HUES64 (cell line): ENCODE results near the gene TARM1. TPM values are rescaled to one million over a fixed set of nuclear protein-coding genes. Genes with fewer than 3 reads are reported as not detected.

Experiments used
- H3K27ac ChIP-seq: 2 replicates; pipeline ENCODE4 v1.7.0; 2013; ENCODE audit warnings: low read depth, low read length, inconsistent platforms
- H3K27me3 ChIP-seq: 2 replicates; pipeline ENCODE4 v1.6.1; 2013; ENCODE audit warnings: mild to moderate bottlenecking, low read length; ENCODE audit not compliant: insufficient read depth
- H3K36me3 ChIP-seq: 2 replicates; pipeline ENCODE4 v1.6.1; 2013; ENCODE audit warnings: mild to moderate bottlenecking, low read length; ENCODE audit not compliant: insufficient read depth
- H3K4me1 ChIP-seq: 2 replicates; pipeline ENCODE4 v1.6.1; 2013; ENCODE audit warnings: mild to moderate bottlenecking, low read length, moderate library complexity; ENCODE audit not compliant: insufficient read depth
- H3K4me3 ChIP-seq: 2 replicates; pipeline ENCODE4 v1.5.1; 2013; ENCODE audit warnings: mild to moderate bottlenecking, low read length, moderate library complexity
- H3K9ac ChIP-seq: 2 replicates; pipeline ENCODE4 v1.6.1; 2013; ENCODE audit warnings: mild to moderate bottlenecking, low read depth, low read length
- H3K9me3 ChIP-seq: 2 replicates; pipeline ENCODE4 v1.6.1; 2013; ENCODE audit warnings: low read depth, low read length; ENCODE audit not compliant: insufficient read depth
- WGBS: fragments of 150-250, 120-280 bp; methylation state at CpG from one replicate; pipeline ENCODE4 v1.1.7; 2013; ENCODE audit warnings: missing lambda C conversion rate; 5-methylcytosine and 5-hydroxymethylcytosine counted together
- polyA plus RNA-seq, 2 experiments: library from polyadenylated mRNA; stranded (reverse); fragments of 50-300 nt; gene quantifications; one replicate each; pipeline ENCODE4 v1.2.3, GENCODE V29; 2013

Gene TARM1
- polyA plus RNA-seq (2013, experiment 1 of 2): not detected
- polyA plus RNA-seq (2013, experiment 2 of 2): not detected

GRCh38 chr19:54081032-54081431 is at the start of gene TARM1:
TSS of gene TARM1 (minus strand) at chr19:54081365. CDS start at chr19:54081340, 25 bp downstream.
- H3K9me3 ChIP-seq: peaks cover 17% of the 10 kb centered on the region; the same call in 1 of the 2 replicates
- no peaks in the 10 kb centered on the region for H3K27me3 ChIP-seq
- WGBS: 90% methylated on average over 7 of the region's 7 CpGs
- no peak within 1 kb of the TSS for H3K4me3 ChIP-seq
- H3K27ac ChIP-seq: no peak within 1 kb of the TSS
- no peaks in the 10 kb centered on the region for H3K4me1 ChIP-seq
- H3K36me3 ChIP-seq: no peaks in the 10 kb centered on the region
- no peak within 1 kb of the TSS for H3K9ac ChIP-seq

- no peaks in the 10 kb centered on the region for H3K27me3 ChIP-seq
- WGBS: 96% methylated on average over 20 of the region's 20 CpGs
Measured at GRCh38 chr19:54129617-54129996, 48.4 kb upstream of the TARM1 start.

GRCh38 chr19:54128796-54129616 is 47.8 kb upstream of the TARM1 start:
- Histone ChIP-seq H3K4me1 (no peaks in the 10 kb centered on the region), H3K27ac (no peak overlapping the region), H3K9me3 (peaks cover 5% of the 10 kb centered on the region), H3K36me3 (peaks cover 78% of the 10 kb centered on the region), H3K27me3 (no peaks in the 10 kb centered on the region), H3K9ac (no peak overlapping the region), H3K4me3 (no peak overlapping the region)
- 96% methylated on average over 41 of the region's 41 CpGs for WGBS

More at GRCh38 chr19:54129617-54129996, 48.4 kb upstream of the TARM1 start:
- H3K27ac ChIP-seq: no peak overlapping the region
- no peak overlapping the region for H3K4me3 ChIP-seq
- no peak overlapping the region for H3K9ac ChIP-seq
- H3K9me3 ChIP-seq: peaks cover 5% of the 10 kb centered on the region
- H3K4me1 ChIP-seq: no peaks in the 10 kb centered on the region
- peaks cover 72% of the 10 kb centered on the region for H3K36me3 ChIP-seq

GRCh38 chr19:54128441-54128725 is 47.2 kb upstream of the TARM1 start:
- H3K36me3 ChIP-seq: peaks cover 84% of the 10 kb centered on the region

GRCh38 chr19:54127688-54128440 is 46.7 kb upstream of the TARM1 start:
- Histone ChIP-seq H3K4me1 (no peaks in the 10 kb centered on the region), H3K4me3 (no peak overlapping the region), H3K9me3 (no peaks in the 10 kb centered on the region), H3K27me3 (no peaks in the 10 kb centered on the region), H3K27ac (no peak overlapping the region), H3K36me3 (peaks cover 87% of the 10 kb centered on the region), H3K9ac (no peak overlapping the region)
- WGBS: 92% methylated on average over 44 of the region's 44 CpGs

More at GRCh38 chr19:54128441-54128725, 47.2 kb upstream of the TARM1 start:
- no peak overlapping the region for H3K27ac ChIP-seq
- peaks cover 1% of the 10 kb centered on the region; the same call in 1 of the 2 replicates for H3K9me3 ChIP-seq
- WGBS: 93% methylated on average over 20 of the region's 20 CpGs
- H3K27me3 ChIP-seq: no peaks in the 10 kb centered on the region
- no peak overlapping the region for H3K9ac ChIP-seq
- H3K4me3 ChIP-seq: no peak overlapping the region
- no peaks in the 10 kb centered on the region for H3K4me1 ChIP-seq

GRCh38 chr19:54125713-54126112 is 44.5 kb upstream of the TARM1 start:
- H3K9me3 ChIP-seq: no peaks in the 10 kb centered on the region
- no peaks in the 10 kb centered on the region for H3K4me1 ChIP-seq
- peaks cover 88% of the 10 kb centered on the region for H3K36me3 ChIP-seq
- 96% methylated on average over 9 of the region's 9 CpGs for WGBS
- no peak overlapping the region for H3K9ac ChIP-seq
- H3K4me3 ChIP-seq: no peak overlapping the region
- H3K27me3 ChIP-seq: no peaks in the 10 kb centered on the region
- no peak overlapping the region for H3K27ac ChIP-seq

- Histone ChIP-seq H3K9me3 (no peaks in the 10 kb centered on the region), H3K27ac (no peak overlapping the region), H3K4me1 (no peaks in the 10 kb centered on the region), H3K4me3 (no peak overlapping the region), H3K27me3 (no peaks in the 10 kb centered on the region), H3K36me3 (peaks cover 95% of the 10 kb centered on the region), H3K9ac (no peak overlapping the region)
- WGBS: 94% methylated on average over 19 of the region's 19 CpGs
Measured at GRCh38 chr19:54124393-54124792, 43.2 kb upstream of the TARM1 start.

GRCh38 chr19:54123682-54124081 is 42.5 kb upstream of the TARM1 start:
- H3K9ac ChIP-seq: no peak overlapping the region
- H3K27ac ChIP-seq: no peak overlapping the region
- no peaks in the 10 kb centered on the region for H3K4me1 ChIP-seq
- H3K27me3 ChIP-seq: no peaks in the 10 kb centered on the region
- no peak overlapping the region for H3K4me3 ChIP-seq
- no peaks in the 10 kb centered on the region for H3K9me3 ChIP-seq
- 95% methylated on average over 17 of the region's 17 CpGs for WGBS
- H3K36me3 ChIP-seq: peaks cover 92% of the 10 kb centered on the region

GRCh38 chr19:54121259-54121658 is 40.1 kb upstream of the TARM1 start:
- H3K27me3 ChIP-seq: no peaks in the 10 kb centered on the region
- peaks cover 80% of the 10 kb centered on the region for H3K36me3 ChIP-seq
- no peak overlapping the region for H3K27ac ChIP-seq
- H3K4me1 ChIP-seq: no peaks in the 10 kb centered on the region
- H3K4me3 ChIP-seq: no peak overlapping the region
- WGBS: 95% methylated on average over 10 of the region's 10 CpGs
- no peaks in the 10 kb centered on the region for H3K9me3 ChIP-seq
- no peak overlapping the region for H3K9ac ChIP-seq

- peak within 1 kb of the TSS; percentile 64 for H3K4me3 ChIP-seq
- WGBS: under 1% methylated on average over 60 of the region's 60 CpGs
- no peaks in the 10 kb centered on the region for H3K27me3 ChIP-seq
- H3K9ac ChIP-seq: peak within 1 kb of the TSS; percentile 76
- H3K27ac ChIP-seq: peak within 1 kb of the TSS; percentile 53
- H3K9me3 ChIP-seq: no peaks in the 10 kb centered on the region
- peaks cover 44% of the 10 kb centered on the region for H3K36me3 ChIP-seq
- no peaks in the 10 kb centered on the region for H3K4me1 ChIP-seq
Measured at GRCh38 chr19:54115109-54116063, 34.2 kb upstream of the TARM1 start, which contains the start of the genes PRPF31 and TFPT. TSS of gene PRPF31 (plus strand) at chr19:54115754. CDS start at chr19:54118279, 2,525 bp downstream. TSS of gene TFPT (minus strand) at chr19:54115657. CDS start at chr19:54115269, 388 bp downstream.
